ENCODE measurements around the gene RPLP2.
A peak's percentile ranks its signal among the peaks of the same experiment; 100 is the strongest.

RPLP2 gene

DNA sequence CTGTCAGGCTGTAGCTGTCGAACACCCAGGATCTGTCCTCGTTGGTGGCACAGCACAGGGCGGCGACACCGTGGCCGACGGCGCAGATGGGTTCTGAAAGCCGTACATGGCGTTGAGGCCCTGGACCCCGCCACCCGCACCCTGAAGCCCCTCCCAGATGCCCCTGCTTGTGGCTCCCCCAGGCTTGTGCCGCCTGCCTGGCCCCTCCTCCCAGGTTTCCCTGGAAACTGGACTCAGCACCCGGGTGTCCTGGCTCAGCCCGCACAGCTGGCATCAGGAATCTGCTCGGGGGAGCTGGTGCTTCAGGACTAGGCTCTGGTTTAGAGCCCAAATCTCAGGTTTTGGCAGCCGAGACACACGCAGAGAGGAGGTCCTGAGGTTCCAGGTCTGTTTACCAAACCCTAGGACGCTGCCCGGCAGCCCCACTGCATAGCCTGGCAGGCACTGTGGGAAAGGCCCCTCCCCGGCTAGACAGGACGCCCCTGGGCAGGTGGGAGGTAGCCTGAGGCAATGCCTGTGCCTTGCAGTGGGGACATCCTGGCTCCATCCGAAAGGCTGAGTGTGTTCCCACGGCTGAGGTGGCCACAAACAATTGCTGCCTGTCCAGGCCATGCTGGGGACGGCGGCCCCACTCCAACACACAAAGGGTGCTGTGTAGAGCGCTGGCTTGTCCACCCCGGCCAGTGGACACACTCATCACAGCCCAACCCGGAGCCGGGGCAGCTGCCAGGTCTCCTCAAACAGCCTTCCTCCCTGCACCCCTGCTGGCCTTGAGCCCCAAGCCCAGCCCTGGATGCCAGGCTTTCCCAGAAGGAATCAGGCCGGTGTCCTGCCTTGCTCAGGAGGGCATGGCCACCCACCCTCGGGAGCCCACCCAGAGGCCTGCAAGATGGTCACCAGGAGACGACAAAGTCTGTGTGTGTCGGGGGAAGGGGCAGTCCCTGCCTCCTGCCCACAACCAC is 37.1 kb upstream of the RPLP2 start:
- H3K27ac ChIP-seq (ENCODE audit: low read length): no peak overlapping the region
- no peak for DNase-seq
- H3K9ac ChIP-seq (ENCODE audit: low read depth, low read length): no peak overlapping the region
- no peak overlapping the region for H3K4me3 ChIP-seq (ENCODE audit: low read depth in 1 of 2, low read length in 2 of 2)
- no peak for ATAC-seq (ENCODE audit: insufficient read depth, low read depth)
- peaks cover 58% of the 10 kb centered on the region for H4K20me1 ChIP-seq (ENCODE audit: insufficient read depth, low read length)
- H3K9me3 ChIP-seq (ENCODE audit: insufficient read depth, low read length, severe bottlenecking): no peaks in the 10 kb centered on the region
- no peak overlapping the region for H3K4me2 ChIP-seq (ENCODE audit: insufficient read depth, low read length)
- H3K36me3 ChIP-seq (ENCODE audit: insufficient read depth, low read length): peaks cover 60% of the 10 kb centered on the region
- peaks cover 63% of the 10 kb centered on the region for H3K79me2 ChIP-seq (ENCODE audit: insufficient read depth, low read length)
- no peak for TF ChIP-seq EZH2 (IDR thresholded peaks at IDR 0.05; ENCODE audit: borderline replicate concordance, low read depth, low read length, severe bottlenecking)
- TF ChIP-seq CTCF (IDR thresholded peaks at IDR 0.05; ENCODE audit: borderline replicate concordance, extremely low read depth, low read length, poor library complexity, severe bottlenecking): no peak
- H3K27me3 ChIP-seq (ENCODE audit: insufficient read depth, low read length, poor library complexity): no peaks in the 10 kb centered on the region
- H2AFZ ChIP-seq (ENCODE audit: low read depth, low read length): no peak overlapping the region
- H3K4me1 ChIP-seq (ENCODE audit: insufficient read depth, low read length): peaks cover 20% of the 10 kb centered on the region

DNA sequence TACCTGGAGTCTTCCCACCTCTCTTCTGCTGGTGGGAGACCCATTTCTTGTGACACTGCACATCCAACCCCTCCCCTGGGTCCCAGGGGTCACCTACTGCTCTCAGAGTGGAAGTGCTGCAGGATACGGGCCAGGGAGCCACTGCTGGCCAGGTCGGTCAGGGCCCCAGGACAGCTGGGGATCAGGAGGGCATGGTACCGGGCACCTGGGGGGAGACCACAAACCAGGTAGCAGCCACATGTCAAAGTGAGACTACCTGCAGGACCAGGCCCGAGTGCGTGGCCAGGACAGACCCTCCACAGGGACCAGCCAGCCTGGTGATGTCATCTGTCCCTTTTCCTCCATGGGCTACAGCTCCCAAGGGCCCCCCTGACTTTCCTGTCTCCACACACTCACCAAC is 36.3 kb upstream of the RPLP2 start:
- DNase-seq (no peak), ATAC-seq (ENCODE audit: insufficient read depth, low read depth) (no peak)
- Histone ChIP-seq H3K4me2 (ENCODE audit: insufficient read depth, low read length) (no peak overlapping the region), H3K4me3 (ENCODE audit: low read depth in 1 of 2, low read length in 2 of 2) (no peak overlapping the region), H3K9ac (ENCODE audit: low read depth, low read length) (no peak overlapping the region), H3K9me3 (ENCODE audit: insufficient read depth, low read length, severe bottlenecking) (no peaks in the 10 kb centered on the region), H2AFZ (ENCODE audit: low read depth, low read length) (no peak overlapping the region), H3K27me3 (ENCODE audit: insufficient read depth, low read length, poor library complexity) (no peaks in the 10 kb centered on the region), H3K4me1 (ENCODE audit: insufficient read depth, low read length) (peaks cover 25% of the 10 kb centered on the region), H3K27ac (ENCODE audit: low read length) (no peak overlapping the region), H3K36me3 (ENCODE audit: insufficient read depth, low read length) (peaks cover 62% of the 10 kb centered on the region), H4K20me1 (ENCODE audit: insufficient read depth, low read length) (peaks cover 61% of the 10 kb centered on the region), H3K79me2 (ENCODE audit: insufficient read depth, low read length) (peaks cover 71% of the 10 kb centered on the region)
- TF ChIP-seq EZH2 (IDR thresholded peaks at IDR 0.05; ENCODE audit: borderline replicate concordance, low read depth, low read length, severe bottlenecking) (no peak), CTCF (IDR thresholded peaks at IDR 0.05; ENCODE audit: borderline replicate concordance, extremely low read depth, low read length, poor library complexity, severe bottlenecking) (no peak)

DNA sequence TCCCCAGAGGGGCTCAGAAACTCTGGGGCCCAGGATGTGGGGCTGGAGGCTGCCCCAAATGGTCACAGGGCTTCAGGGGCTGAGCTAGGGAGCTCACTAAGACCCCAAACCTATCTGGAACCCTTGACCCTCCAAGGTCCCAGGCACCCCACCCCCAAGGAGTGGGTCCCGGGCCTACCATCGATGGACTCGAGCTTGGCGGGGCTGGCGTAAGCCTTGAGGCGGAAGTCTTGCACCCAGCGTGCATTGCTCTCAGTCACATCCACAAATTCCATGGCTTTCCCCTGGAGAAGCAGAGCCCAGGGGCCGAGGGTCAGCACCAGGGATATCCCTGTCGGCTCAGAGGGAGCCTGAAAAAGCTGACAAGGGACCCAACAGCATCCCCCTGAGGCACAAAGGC is 35.9 kb upstream of the RPLP2 start:
- H3K9ac ChIP-seq (ENCODE audit: low read depth, low read length): no peak overlapping the region
- no peak for DNase-seq
- H3K27ac ChIP-seq (ENCODE audit: low read length): no peak overlapping the region
- no peak for ATAC-seq (ENCODE audit: insufficient read depth, low read depth)
- no peaks in the 10 kb centered on the region for H3K9me3 ChIP-seq (ENCODE audit: insufficient read depth, low read length, severe bottlenecking)
- H3K4me1 ChIP-seq (ENCODE audit: insufficient read depth, low read length): peaks cover 29% of the 10 kb centered on the region
- peaks cover 61% of the 10 kb centered on the region for H4K20me1 ChIP-seq (ENCODE audit: insufficient read depth, low read length)
- H2AFZ ChIP-seq (ENCODE audit: low read depth, low read length): no peak overlapping the region
- H3K79me2 ChIP-seq (ENCODE audit: insufficient read depth, low read length): peaks cover 75% of the 10 kb centered on the region
- no peaks in the 10 kb centered on the region for H3K27me3 ChIP-seq (ENCODE audit: insufficient read depth, low read length, poor library complexity)
- no peak for TF ChIP-seq CTCF (IDR thresholded peaks at IDR 0.05; ENCODE audit: borderline replicate concordance, extremely low read depth, low read length, poor library complexity, severe bottlenecking)
- no peak for TF ChIP-seq EZH2 (IDR thresholded peaks at IDR 0.05; ENCODE audit: borderline replicate concordance, low read depth, low read length, severe bottlenecking)
- no peak overlapping the region for H3K4me3 ChIP-seq (ENCODE audit: low read depth in 1 of 2, low read length in 2 of 2)
- peaks cover 64% of the 10 kb centered on the region for H3K36me3 ChIP-seq (ENCODE audit: insufficient read depth, low read length)
- H3K4me2 ChIP-seq (ENCODE audit: insufficient read depth, low read length): 0 out of 2 replicates have a peak overlapping the region, but pooled peaks have one; percentile 8

Data from DND-41 (cell line).